HepG2 (cell line): ENCODE measurements around the gene RXRG. TPM values are rescaled to one million over a fixed set of nuclear protein-coding genes. Genes with fewer than 3 reads are reported as not detected.

Experiments used
- BRCA1 ChIP-seq: sonication (generic); formaldehyde crosslinking; IDR thresholded peaks from 2 replicates; pipeline ENCODE4 v1.4.0; 2020; ENCODE audit warnings: missing genetic modification reagents
- CHD2 ChIP-seq: IDR thresholded peaks from 2 replicates; pipeline ENCODE4 v1.6.1; 2011; ENCODE audit warnings: low read depth, low read length, improper control_type of control experiment
- CHD4 ChIP-seq: fragments of 200-600 bp; sonication (generic); IDR thresholded peaks from 2 replicates; pipeline ENCODE4 v1.7.0; 2017; ENCODE audit warnings: mild to moderate bottlenecking, low read length, borderline replicate concordance
- CTCF ChIP-seq: sonication (generic); formaldehyde crosslinking; IDR thresholded peaks from 2 replicates; pipeline ENCODE4 v1.5.0; 2020; ENCODE audit warnings: mild to moderate bottlenecking, missing genetic modification reagents, moderate library complexity
- MXD3 ChIP-seq: IDR thresholded peaks from 2 replicates; pipeline ENCODE4 v1.6.1; 2016; ENCODE audit warnings: mild to moderate bottlenecking, missing biosample characterization, missing genetic modification reagents
- NKX3-1 ChIP-seq: sonication (generic); formaldehyde crosslinking; IDR thresholded peaks from 2 replicates; pipeline ENCODE4 v1.5.0; 2020; ENCODE audit warnings: missing genetic modification reagents
- NR2F1 ChIP-seq, 2 experiments: fragments of 450-650 bp in 1 of 2; formaldehyde crosslinking in 1 of 2; IDR thresholded peaks; 2 replicates each; pipeline versions ENCODE4 v1.5.0 to v1.6.1; 2016 to 2020; ENCODE audit warnings: mild to moderate bottlenecking in 1 of 2, missing compliant biosample characterization in 1 of 2, missing genetic modification reagents in 1 of 2, moderate library complexity in 1 of 2
- NR2F6 ChIP-seq, 2 experiments: IDR thresholded peaks; 2 replicates each; pipeline ENCODE4 v1.6.1; 2016; ENCODE audit warnings: antibody characterized with exemption in 1 of 2, mild to moderate bottlenecking in 1 of 2
- POLR2G ChIP-seq: fragments of 200-400 bp; formaldehyde crosslinking; IDR thresholded peaks from 2 replicates; pipeline ENCODE4 v1.6.1; 2018; ENCODE audit warnings: mild to moderate bottlenecking, low read depth, low read length, moderate library complexity
- RAD21 ChIP-seq: fragments of 450-650 bp; formaldehyde crosslinking; IDR thresholded peaks from 2 replicates; pipeline ENCODE4 v1.5.0; 2020; ENCODE audit warnings: mild to moderate bottlenecking
- RFXAP ChIP-seq: sonication (generic); formaldehyde crosslinking; IDR thresholded peaks from 2 replicates; pipeline ENCODE4 v1.4.0; 2020; ENCODE audit warnings: missing genetic modification reagents, borderline replicate concordance
- RXRA ChIP-seq: sonication (generic); formaldehyde crosslinking; IDR thresholded peaks from 2 replicates; pipeline ENCODE4 v1.5.1; 2020; ENCODE audit warnings: missing genetic modification reagents
- TCF7 ChIP-seq: sonication (generic); IDR thresholded peaks from 2 replicates; pipeline ENCODE4 v1.6.1; 2016; ENCODE audit warnings: antibody characterized with exemption, low read depth
- TGIF2 ChIP-seq: IDR thresholded peaks from 2 replicates; pipeline ENCODE4 v1.6.1; 2016; ENCODE audit warnings: control low read depth, missing compliant biosample characterization
- TMF1 ChIP-seq: sonication (generic); formaldehyde crosslinking; IDR thresholded peaks from 2 replicates; pipeline ENCODE4 v1.8.1; 2022; ENCODE audit warnings: low read depth, missing genetic modification reagents
- TSC22D2 ChIP-seq: sonication (generic); formaldehyde crosslinking; IDR thresholded peaks from 2 replicates; pipeline ENCODE4 v1.5.1; 2020; ENCODE audit warnings: missing genetic modification reagents, mild to moderate bottlenecking, borderline replicate concordance
- ZC3H13 ChIP-seq: sonication (generic); formaldehyde crosslinking; IDR thresholded peaks from 2 replicates; pipeline ENCODE4 v1.8.1; 2023; ENCODE audit warnings: mild to moderate bottlenecking, missing genetic modification reagents, moderate library complexity
- ZNF264 ChIP-seq: sonication (generic); formaldehyde crosslinking; IDR thresholded peaks from 2 replicates; pipeline ENCODE4 v1.4.0; 2020; ENCODE audit warnings: missing genetic modification reagents
- ZNF30 ChIP-seq: sonication (generic); formaldehyde crosslinking; IDR thresholded peaks from 2 replicates; pipeline ENCODE4 v1.5.0; 2020; ENCODE audit warnings: mild to moderate bottlenecking, missing genetic modification reagents
- ZNF556 ChIP-seq: sonication (generic); formaldehyde crosslinking; IDR thresholded peaks from 2 replicates; pipeline ENCODE4 v1.4.0; 2020; ENCODE audit warnings: mild to moderate bottlenecking, missing genetic modification reagents, borderline replicate concordance
- ZNF567 ChIP-seq: sonication (generic); formaldehyde crosslinking; IDR thresholded peaks from 2 replicates; pipeline ENCODE4 v1.8.1; 2023; ENCODE audit warnings: mild to moderate bottlenecking, missing genetic modification reagents, borderline replicate concordance
- ZNF580 ChIP-seq: IDR thresholded peaks from 2 replicates; pipeline ENCODE4 v1.6.1; 2016; ENCODE audit warnings: low read depth, borderline replicate concordance
- ZNF687 ChIP-seq: sonication (generic); formaldehyde crosslinking; IDR thresholded peaks from 2 replicates; pipeline ENCODE4 v1.5.1; 2020; ENCODE audit warnings: mild to moderate bottlenecking, missing genetic modification reagents, moderate library complexity
- ZNF737 ChIP-seq: sonication (generic); formaldehyde crosslinking; IDR thresholded peaks from 2 replicates; pipeline ENCODE4 v1.5.0; 2020; ENCODE audit warnings: missing genetic modification reagents, mild to moderate bottlenecking, borderline replicate concordance
- ZNF746 ChIP-seq: sonication (generic); formaldehyde crosslinking; IDR thresholded peaks from 2 replicates; pipeline ENCODE4 v1.8.0; 2022; ENCODE audit warnings: mild to moderate bottlenecking, missing genetic modification reagents
- polyA plus RNA-seq, 8 experiments: library from polyadenylated mRNA; depleted of rRNA in 3 of 8; stranded (reverse) in 7 of 8; unstranded in 1 of 8; fragments of >200 nt; fragmentation: Illumina TruSeq in 4 of 8; extraction: Trizol in 4 of 8; gene quantifications; 2 replicates each; pipeline versions ENCODE4 v1.2.1 to v1.2.3, GENCODE V29; 2011 to 2016; ENCODE audit warnings: low read depth in 4 of 8, missing spikeins in 1 of 8, mixed read lengths in 1 of 8; ENCODE audit not compliant: insufficient read depth in 1 of 8
- total RNA-seq, 5 experiments: library from RNA; depleted of rRNA; stranded (reverse); fragments of >200 nt; fragmentation: Illumina TruSeq; extraction: Trizol; gene quantifications; 2 replicates each; pipeline ENCODE4 v1.2.3, GENCODE V29; 2016; ENCODE audit warnings: low read depth in 1 of 5

RXRG gene
- total and polyA plus RNA-seq, 2 of the 13 experiments (the other 11 are each of a cell fraction or from before 2014, with no cell fraction given) = not detected

GRCh38 chr1:165403835-165404482, 41.0 kb downstream of the RXRG start (continued):
- peak; percentile 91 for TF ChIP-seq CTCF (CRISPR knock-in tag)
- peak; percentile 38; the same call in 1 of the 2 replicates for TF ChIP-seq NR2F6 (IDR thresholded peaks at IDR 0.05)
- peak; percentile 63; the same call in 1 of the 2 replicates for TF ChIP-seq NR2F6 (CRISPR knock-in tag; IDR thresholded peaks at IDR 0.05)
- no peak for TF ChIP-seq CHD4
- TF ChIP-seq POLR2G = no peak
- no peak for TF ChIP-seq TMF1 (CRISPR knock-in tag)
- TF ChIP-seq ZC3H13 (CRISPR knock-in tag) = no peak
- TF ChIP-seq RFXAP = no peak
- 0 out of 2 replicates have a peak, but pooled peaks have one; percentile 17 for TF ChIP-seq TGIF2
- no peak for TF ChIP-seq ZNF687
- TF ChIP-seq BRCA1 (CRISPR knock-in tag) = no peak
- TF ChIP-seq TSC22D2 (CRISPR knock-in tag) = no peak
- no peak for TF ChIP-seq ZNF567
- TF ChIP-seq ZNF556 (CRISPR knock-in tag) = no peak
- TF ChIP-seq RAD21 = peak; percentile 81
- 0 out of 2 replicates have a peak, but pooled peaks have one; percentile 28 for TF ChIP-seq ZNF580
- TF ChIP-seq NR2F1 (CRISPR knock-in tag; IDR thresholded peaks at IDR 0.05) = peak in 1 of 2 experiments; percentile 44; a peak in 1 of 4 replicates
- no peak for TF ChIP-seq ZNF737 (CRISPR knock-in tag)
- TF ChIP-seq RXRA (CRISPR knock-in tag) = no peak
- TF ChIP-seq CHD2 = no peak
- TF ChIP-seq TCF7 = peak; percentile 49; the same call in 1 of the 2 replicates
- no peak for TF ChIP-seq ZNF30 (CRISPR knock-in tag)
- TF ChIP-seq NKX3-1 (CRISPR knock-in tag) = no peak
- no peak for TF ChIP-seq ZNF264
- TF ChIP-seq ZNF746 (CRISPR knock-in tag) = no peak
- TF ChIP-seq MXD3 (CRISPR knock-in tag) = no peak
